Hematopoietic multipotent progenitor cell treated with erythropoietin and hydrocortisone succinate and interleukin-3 and kit ligand, for 8 days (in vitro differentiated cells): ENCODE data around the gene NOP58.
"Not testable (repeated sequence)": the region's sequence is repeated elsewhere in the genome, so short reads cannot be mapped to it uniquely, and the experiment has no call there.

Experiments
- DNase-seq: peaks from one replicate; pipeline ENCODE4 v3.0.0-alpha.2; 2015

NOP58 gene

DNA sequence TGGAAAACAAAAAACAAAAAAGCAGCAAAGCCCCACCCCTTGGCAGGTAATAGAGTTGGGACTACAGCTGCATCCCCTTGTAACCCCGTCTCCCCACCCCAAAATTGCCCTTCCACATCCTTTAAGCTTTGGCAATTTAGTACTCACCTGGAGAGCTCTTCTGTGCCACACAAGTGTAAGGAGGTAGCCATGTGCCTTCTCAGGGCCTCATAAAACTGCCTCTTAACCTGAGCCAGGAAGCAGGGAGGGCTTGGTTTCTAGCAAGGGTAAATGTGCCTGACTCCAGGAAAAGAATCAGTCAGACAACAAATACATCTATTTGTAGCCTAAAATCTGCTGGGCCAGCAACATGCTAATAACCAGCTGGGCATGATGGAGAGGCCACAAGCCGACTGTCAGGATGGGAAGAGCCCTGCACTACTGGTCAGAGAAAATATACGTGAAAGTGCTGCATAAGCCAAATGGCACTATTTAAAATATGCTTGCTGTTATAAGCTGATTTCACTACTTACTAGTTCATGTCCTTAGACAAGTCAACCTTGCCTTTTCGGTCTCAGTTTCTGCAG, 46.3 kb downstream of the NOP58 start:
- DNase-seq: no peak

- no peak for DNase-seq
These were observed 48.6 kb downstream of the NOP58 start for GRCh38 chr2:202314116-202314515.

DNA sequence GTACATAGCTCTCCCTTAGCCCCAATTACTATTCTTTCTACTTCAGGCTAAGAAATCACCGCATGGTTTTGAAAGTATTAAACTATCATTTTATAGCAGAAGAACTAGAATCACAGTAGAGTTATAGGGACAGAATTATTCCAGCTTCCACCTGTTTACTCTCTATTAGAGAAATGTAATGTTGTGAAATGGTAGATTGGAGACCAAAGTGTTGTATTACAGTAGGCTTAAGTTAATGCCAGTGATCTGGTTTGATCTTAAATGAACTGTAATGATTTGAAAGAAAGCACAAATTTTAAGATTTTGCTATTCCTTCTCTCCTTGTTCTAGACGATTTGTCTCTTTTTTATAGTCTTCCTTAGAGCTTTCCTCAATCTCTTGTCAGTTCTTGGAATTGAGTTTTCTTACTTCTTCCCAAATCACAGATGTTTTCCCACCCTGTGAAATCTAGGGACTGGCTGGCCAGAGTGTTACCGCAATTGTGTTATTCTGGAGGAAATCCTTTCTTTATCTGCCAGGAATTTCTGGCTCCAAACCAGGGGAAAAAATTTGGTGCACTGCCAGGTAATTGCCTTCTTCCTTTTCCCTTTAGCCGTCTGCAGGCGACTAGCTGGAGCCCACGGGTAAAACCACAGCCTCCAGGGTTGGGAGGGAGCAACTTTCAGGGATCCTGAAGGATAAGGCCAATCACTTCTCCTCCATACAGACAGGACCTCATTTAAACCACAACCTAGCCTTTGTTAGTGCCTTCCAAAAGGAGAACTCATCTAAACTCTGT, 51.7 kb downstream of the NOP58 start:
- no peak for DNase-seq

- DNase-seq: not testable (repeated sequence)
These were observed 54.8 kb downstream of the NOP58 start for GRCh38 chr2:202320362-202320761.

- no peak for DNase-seq
These were observed 56.9 kb downstream of the NOP58 start for GRCh38 chr2:202322435-202322834.

DNA sequence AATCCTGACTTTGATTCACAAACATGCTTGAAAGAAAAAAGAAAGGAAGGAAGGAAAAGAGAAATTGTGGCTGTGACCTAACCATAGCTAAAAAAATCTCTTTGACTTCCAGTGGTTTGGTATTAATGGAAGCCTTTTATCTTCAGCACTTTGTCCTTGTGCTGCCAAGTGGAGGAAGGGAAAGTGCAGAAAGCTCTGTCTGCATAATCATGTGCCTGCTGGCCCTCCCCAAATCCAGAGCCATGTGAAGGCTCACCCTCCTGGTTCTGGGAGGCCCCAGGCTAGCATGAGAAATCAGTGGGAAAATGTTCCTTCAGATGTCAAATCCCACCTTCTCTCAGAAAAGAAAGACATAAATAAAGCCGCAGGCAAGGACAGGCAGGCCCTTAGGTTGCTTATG, 62.3 kb downstream of the NOP58 start:
- no peak for DNase-seq

GRCh38 chr2:202335791-202336467, 70.4 kb downstream of the NOP58 start:
- no peak for DNase-seq

- peak; percentile 30 for DNase-seq
These were observed 71.6 kb downstream of the NOP58 start for GRCh38 chr2:202337151-202337550.

- DNase-seq: peak; percentile 42
These were observed 72.3 kb downstream of the NOP58 start for GRCh38 chr2:202337706-202338346.

DNA sequence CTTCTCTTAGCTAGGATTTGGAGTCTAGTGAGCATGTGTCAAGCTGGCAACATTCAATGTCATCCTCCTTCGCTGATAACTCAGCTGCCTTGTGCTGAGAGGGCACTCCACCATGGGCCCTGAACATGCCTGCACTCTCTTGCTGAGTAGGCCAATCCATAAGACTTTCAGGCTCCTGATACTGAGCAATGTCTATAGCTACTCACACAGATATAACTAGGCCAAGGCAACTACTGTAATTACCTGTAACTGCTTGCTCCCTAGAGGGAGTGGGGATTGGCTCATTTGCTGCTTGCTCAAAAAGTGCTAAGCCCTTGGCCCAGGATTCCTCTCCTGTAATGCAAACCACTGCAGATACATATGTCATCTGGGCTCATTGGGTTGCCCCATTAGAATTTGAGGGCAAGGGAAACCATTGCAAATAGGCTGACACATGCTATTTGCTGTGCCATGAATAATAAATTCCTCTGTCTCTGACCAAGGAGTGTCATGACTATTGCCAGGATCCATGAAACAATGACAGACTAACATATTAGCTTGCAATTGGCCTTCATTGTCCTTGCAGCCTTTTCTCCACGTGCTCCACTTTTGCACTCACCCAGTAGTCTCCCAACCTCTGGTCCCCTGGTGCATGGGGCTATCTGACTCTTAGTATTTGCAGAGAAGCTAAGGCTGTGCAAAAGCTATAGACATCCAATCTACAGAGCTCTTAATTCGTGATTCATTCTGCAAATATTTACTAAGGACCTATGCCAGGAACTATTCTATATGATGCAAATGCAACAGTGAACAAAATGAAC, 73.7 kb downstream of the NOP58 start:
- DNase-seq: no peak

DNA sequence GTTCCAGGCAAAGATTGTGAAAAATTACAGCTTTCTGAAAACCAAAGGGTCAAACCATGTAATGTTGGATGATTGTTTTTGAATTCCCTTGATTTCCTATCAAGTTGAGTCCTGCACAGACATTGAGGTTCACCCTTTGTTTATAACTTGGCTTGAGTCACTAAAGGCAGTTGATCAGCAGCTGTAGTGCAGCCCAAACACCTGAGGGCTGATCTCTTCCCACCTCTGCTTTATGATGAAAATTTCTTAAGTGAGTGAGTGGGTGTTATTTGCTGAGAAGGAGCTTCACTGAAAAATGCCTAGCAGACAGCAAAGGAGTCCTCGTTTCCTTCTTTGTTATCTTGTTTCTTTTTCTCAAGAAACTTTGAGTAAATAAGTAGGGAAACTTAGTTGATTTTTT, 78.6 kb downstream of the NOP58 start:
- no peak for DNase-seq

DNA sequence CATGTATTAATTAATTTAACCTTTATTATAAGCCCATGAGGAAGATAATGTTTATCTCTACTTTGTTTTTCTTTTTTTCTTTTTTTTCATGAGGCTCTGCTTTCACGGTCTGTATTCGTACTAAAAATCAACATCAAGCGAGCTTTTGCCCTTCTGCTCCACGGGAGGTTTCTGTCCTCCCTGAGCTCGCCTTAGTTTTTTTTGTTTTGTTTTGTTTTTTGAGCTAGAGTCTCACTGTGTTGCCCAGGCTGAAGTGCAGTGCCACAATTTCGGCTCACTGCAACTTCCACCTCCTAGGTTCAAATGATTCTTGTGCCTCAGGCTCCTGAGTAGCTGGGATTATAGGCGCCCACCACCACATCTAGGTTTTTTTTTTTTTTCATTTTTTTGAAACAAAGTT, 80.6 kb downstream of the NOP58 start:
- DNase-seq: no peak
